Trophoblast cell (in vitro differentiated cells and primary cell): ENCODE data around the gene GNAL.

Source experiments
- DNase-seq, 2 donors: peaks; one replicate each; pipeline ENCODE4 v3.0.0-alpha.2; 2016
- H2AFZ ChIP-seq: 2 replicates; pipeline ENCODE4 v1.6.1; 2013; ENCODE audit warnings: low read length, moderate library complexity, mild to moderate bottlenecking; ENCODE audit not compliant: insufficient read depth, poor library complexity
- H2AK5ac ChIP-seq: 2 replicates; pipeline ENCODE4 v1.6.1; 2013; ENCODE audit warnings: mild to moderate bottlenecking, low read length
- H2BK120ac ChIP-seq: 2 replicates; pipeline ENCODE4 v1.6.1; 2013; ENCODE audit warnings: low read length, mild to moderate bottlenecking, moderate library complexity; ENCODE audit not compliant: insufficient read depth, poor library complexity
- H2BK12ac ChIP-seq: 2 replicates; pipeline ENCODE4 v1.6.1; 2013; ENCODE audit warnings: mild to moderate bottlenecking, low read length, moderate library complexity
- H2BK5ac ChIP-seq: 2 replicates; pipeline ENCODE4 v1.6.1; 2013; ENCODE audit warnings: low read length, low read depth, moderate library complexity, mild to moderate bottlenecking; ENCODE audit not compliant: poor library complexity
- H3K14ac ChIP-seq: 2 replicates; pipeline ENCODE4 v1.6.1; 2013; ENCODE audit warnings: mild to moderate bottlenecking, low read length
- H3K18ac ChIP-seq: 2 replicates; pipeline ENCODE4 v1.6.1; 2013; ENCODE audit warnings: mild to moderate bottlenecking, low read length
- H3K23ac ChIP-seq: 2 replicates; pipeline ENCODE4 v1.6.1; 2013; ENCODE audit warnings: low read length
- H3K27ac ChIP-seq: 2 replicates; pipeline ENCODE4 v1.5.1; 2013; ENCODE audit warnings: low read depth, mild to moderate bottlenecking, inconsistent platforms, low read length, moderate library complexity
- H3K27me3 ChIP-seq: 2 replicates; pipeline ENCODE4 v1.6.1; 2013; ENCODE audit warnings: inconsistent platforms, mild to moderate bottlenecking, low read length, moderate library complexity; ENCODE audit not compliant: insufficient read depth
- H3K36me3 ChIP-seq, 2 experiments: 1 replicate in 1 of 2; 2 replicates in 1 of 2; pipeline ENCODE4 v1.6.1; 2013; ENCODE audit warnings: low read length in 2 of 2, mild to moderate bottlenecking in 2 of 2, moderate library complexity in 1 of 2; ENCODE audit not compliant: insufficient read depth in 2 of 2, control insufficient read depth in 1 of 2
- H3K4ac ChIP-seq: 2 replicates; pipeline ENCODE4 v1.6.1; 2013; ENCODE audit warnings: low read depth, mild to moderate bottlenecking, low read length, moderate library complexity
- H3K4me1 ChIP-seq, 2 experiments: 1 replicate in 1 of 2; 2 replicates in 1 of 2; pipeline ENCODE4 v1.6.1; 2013; ENCODE audit warnings: low read length in 2 of 2, mild to moderate bottlenecking in 2 of 2, moderate library complexity in 1 of 2; ENCODE audit not compliant: insufficient read depth in 2 of 2, control insufficient read depth in 1 of 2
- H3K4me2 ChIP-seq: 2 replicates; pipeline ENCODE4 v1.6.1; 2013; ENCODE audit warnings: inconsistent platforms, mild to moderate bottlenecking, low read length, moderate library complexity
- H3K4me3 ChIP-seq: 2 replicates; pipeline ENCODE4 v1.5.1; 2013; ENCODE audit warnings: mild to moderate bottlenecking, low read depth, low read length, inconsistent platforms
- H3K79me1 ChIP-seq: one replicate; pipeline ENCODE4 v1.6.1; 2013; ENCODE audit warnings: low read length
- H3K79me2 ChIP-seq: 2 replicates; pipeline ENCODE4 v1.6.1; 2013; ENCODE audit warnings: low read length, mild to moderate bottlenecking; ENCODE audit not compliant: control insufficient read depth, insufficient read depth, poor library complexity
- H3K9ac ChIP-seq: 2 replicates; pipeline ENCODE4 v1.6.1; 2013; ENCODE audit warnings: mild to moderate bottlenecking, low read length
- H3K9me3 ChIP-seq: 2 replicates; pipeline ENCODE4 v1.6.1; 2013; ENCODE audit warnings: low read depth, mild to moderate bottlenecking, control low read depth, inconsistent platforms, low read length; ENCODE audit not compliant: insufficient read depth
- H4K12ac ChIP-seq: 2 replicates; pipeline ENCODE4 v1.6.1; 2013; ENCODE audit warnings: low read depth, mild to moderate bottlenecking, low read length, moderate library complexity
- H4K8ac ChIP-seq: 2 replicates; pipeline ENCODE4 v1.6.1; 2013; ENCODE audit warnings: low read depth, mild to moderate bottlenecking, low read length, moderate library complexity
- H4K91ac ChIP-seq: one replicate; pipeline ENCODE4 v1.6.1; 2013; ENCODE audit warnings: low read depth, mild to moderate bottlenecking, low read length, moderate library complexity
- WGBS: extraction: QIAGEN DNeasy Blood & Tissue Kit; methylation state at CpG from one replicate; pipeline ENCODE4 v1.1.7; 2013; ENCODE audit warnings: missing lambda C conversion rate; ENCODE audit not compliant: insufficient read length, insufficient coverage; ENCODE audit errors: extremely low coverage; 5-methylcytosine and 5-hydroxymethylcytosine counted together

GNAL gene

GRCh38 chr18:11874676-11875075 is 185.6 kb downstream of the GNAL start:
- Histone ChIP-seq H3K79me2 (no peaks in the 10 kb centered on the region), H3K4ac (no peak overlapping the region), H3K27me3 (no peaks in the 10 kb centered on the region)

DNA sequence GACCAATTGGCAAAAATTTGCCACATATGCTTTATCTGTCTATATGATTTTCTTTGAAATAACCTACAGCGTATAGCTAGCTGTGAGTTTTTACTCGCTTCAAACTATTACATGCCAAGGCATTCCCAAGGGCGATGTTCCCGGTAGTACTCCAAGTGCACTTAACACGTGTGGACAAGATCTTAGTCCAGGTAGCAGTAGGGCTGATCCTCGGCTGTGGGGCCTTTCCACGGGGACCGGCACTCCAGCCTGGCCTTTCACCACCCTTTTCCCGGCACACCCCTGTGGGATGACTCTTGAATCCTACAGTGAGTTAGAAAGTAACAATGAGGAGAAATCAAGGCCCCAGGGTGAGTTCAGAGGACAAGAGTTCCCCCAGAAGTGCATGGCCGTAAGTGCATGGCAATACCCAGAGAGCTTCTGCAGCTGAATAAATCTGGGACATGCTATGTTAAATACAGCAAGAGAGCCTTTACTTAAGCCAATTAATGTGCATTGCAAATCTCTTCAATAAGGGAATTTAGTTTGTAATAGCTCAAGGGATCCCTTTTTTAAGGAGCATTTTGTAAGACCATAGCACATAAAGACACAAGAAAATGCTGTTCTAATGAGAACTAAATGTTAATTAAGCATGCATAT is 188.6 kb downstream of the GNAL start:
- no peak for DNase-seq
- no peak overlapping the region for H3K14ac ChIP-seq
- H2BK120ac ChIP-seq = no peak overlapping the region
- WGBS = no CpG with 5 or more reads among the region's 10 CpGs
- H3K79me2 ChIP-seq = no peaks in the 10 kb centered on the region
- H3K9ac ChIP-seq = no peak overlapping the region
- no peak overlapping the region for H4K12ac ChIP-seq
- H3K27me3 ChIP-seq = no peaks in the 10 kb centered on the region
- H4K91ac ChIP-seq = no peak overlapping the region
- H3K27ac ChIP-seq = no peak overlapping the region
- no peak overlapping the region for H2BK12ac ChIP-seq
- no peak overlapping the region for H3K23ac ChIP-seq
- H3K9me3 ChIP-seq = peaks cover 1% of the 10 kb centered on the region
- no peak overlapping the region for H3K18ac ChIP-seq
- H2BK5ac ChIP-seq = no peak overlapping the region
- no peaks in the 10 kb centered on the region for H3K79me1 ChIP-seq
- no peaks in the 10 kb centered on the region for H3K36me3 ChIP-seq
- H3K4ac ChIP-seq = no peak overlapping the region
- no peaks in the 10 kb centered on the region for H3K4me1 ChIP-seq
- no peak overlapping the region for H4K8ac ChIP-seq
- H2AK5ac ChIP-seq = no peak overlapping the region
- no peak overlapping the region for H2AFZ ChIP-seq
- no peak overlapping the region for H3K4me3 ChIP-seq
- H3K4me2 ChIP-seq = no peak overlapping the region

More at GRCh38 chr18:11874676-11875075, 185.6 kb downstream of the GNAL start:
- Histone ChIP-seq H3K4me3 (no peak overlapping the region), H4K12ac (no peak overlapping the region), H4K8ac (no peak overlapping the region), H2BK5ac (no peak overlapping the region), H2AFZ (no peak overlapping the region), H3K9ac (no peak overlapping the region), H3K23ac (no peak overlapping the region), H2BK12ac (no peak overlapping the region), H3K79me1 (no peaks in the 10 kb centered on the region), H4K91ac (no peak overlapping the region), H2AK5ac (no peak overlapping the region), H3K14ac (no peak overlapping the region), H3K27ac (no peak overlapping the region), H3K18ac (no peak overlapping the region), H3K9me3 (peaks cover 1% of the 10 kb centered on the region), H3K4me2 (no peak overlapping the region), H3K36me3 (no peaks in the 10 kb centered on the region), H2BK120ac (no peak overlapping the region), H3K4me1 (no peaks in the 10 kb centered on the region)
- DNase-seq = no peak
- WGBS = no CpG with 5 or more reads among the region's 8 CpGs

DNA sequence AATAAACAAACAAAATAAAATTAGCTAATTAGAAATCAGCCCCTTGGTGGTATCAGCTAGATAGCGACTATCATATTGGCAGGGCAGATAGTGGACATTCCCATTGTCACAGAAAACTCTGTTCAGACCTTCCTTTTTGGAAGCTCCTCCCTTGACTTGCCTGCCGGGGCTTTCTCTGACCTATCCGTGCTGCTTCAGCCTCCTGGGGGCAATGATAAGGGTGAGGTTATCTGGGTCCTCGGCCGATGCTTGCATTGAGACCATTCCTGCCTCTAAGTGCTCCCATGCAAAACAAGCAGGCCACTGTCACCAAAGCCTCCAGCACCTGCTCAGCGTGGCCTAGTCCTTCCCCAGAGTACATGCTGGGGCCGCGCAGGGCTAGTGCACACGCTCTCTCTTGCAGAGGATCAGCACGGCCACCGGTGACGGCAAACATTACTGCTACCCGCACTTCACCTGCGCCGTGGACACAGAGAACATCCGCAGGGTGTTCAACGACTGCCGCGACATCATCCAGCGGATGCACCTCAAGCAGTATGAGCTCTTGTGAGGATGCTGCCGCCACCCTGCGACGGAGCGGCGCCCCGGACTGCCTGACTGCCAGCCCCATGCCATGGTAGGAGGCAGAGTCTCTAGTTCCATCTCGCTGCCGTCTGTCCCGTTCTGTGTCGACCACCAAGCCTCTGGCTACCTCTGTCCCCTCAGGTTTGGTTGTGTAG is 191.7 kb downstream of the GNAL start:
- Histone ChIP-seq H3K9ac (no peak overlapping the region), H3K79me2 (no peaks in the 10 kb centered on the region), H3K14ac (no peak overlapping the region), H2BK120ac (no peak overlapping the region), H3K36me3 (peaks cover 3 to 8% of the 10 kb centered on the region in 2 experiments), H3K27me3 (no peaks in the 10 kb centered on the region), H2BK5ac (no peak overlapping the region), H3K4me2 (no peak overlapping the region), H3K4me3 (no peak overlapping the region), H3K27ac (no peak overlapping the region), H3K79me1 (no peaks in the 10 kb centered on the region), H2AK5ac (no peak overlapping the region), H4K8ac (no peak overlapping the region), H2BK12ac (no peak overlapping the region), H4K91ac (no peak overlapping the region), H3K4me1 (no peaks in the 10 kb centered on the region), H3K23ac (no peak overlapping the region), H4K12ac (no peak overlapping the region), H3K4ac (no peak overlapping the region), H3K18ac (no peak overlapping the region), H2AFZ (no peak overlapping the region), H3K9me3 (no peaks in the 10 kb centered on the region)
- no CpG with 5 or more reads among the region's 30 CpGs for WGBS
- DNase-seq = no peak

DNA sequence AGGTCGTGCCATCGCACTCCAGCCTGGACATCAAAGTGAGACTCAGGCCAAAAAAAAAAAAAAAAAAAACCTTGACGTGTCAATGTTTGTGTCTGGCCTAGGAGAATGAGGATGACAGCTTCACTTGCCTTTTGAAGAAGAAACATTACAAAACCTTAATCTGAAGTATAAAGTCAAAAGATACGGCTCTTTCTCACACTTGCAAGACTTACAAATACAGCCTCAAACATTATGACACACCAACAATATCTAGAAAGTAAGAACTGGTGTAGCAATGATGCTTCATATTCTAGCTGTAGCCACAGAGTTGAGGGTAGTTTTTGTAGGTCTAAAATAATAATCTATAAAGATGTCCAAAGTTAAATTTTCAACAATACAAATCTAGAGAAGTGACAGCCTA is 193.6 kb downstream of the GNAL start:
- Histone ChIP-seq H3K36me3 (peaks cover 7 to 13% of the 10 kb centered on the region in 2 experiments), H4K8ac (no peak overlapping the region), H2AFZ (no peak overlapping the region), H3K23ac (no peak overlapping the region), H3K27me3 (no peaks in the 10 kb centered on the region), H3K9me3 (peaks cover 2% of the 10 kb centered on the region), H3K27ac (no peak overlapping the region), H2BK120ac (no peak overlapping the region), H3K9ac (no peak overlapping the region), H2AK5ac (no peak overlapping the region), H3K4ac (no peak overlapping the region), H3K4me2 (no peak overlapping the region), H4K91ac (no peak overlapping the region), H3K18ac (no peak overlapping the region), H2BK5ac (no peak overlapping the region), H3K79me1 (no peaks in the 10 kb centered on the region), H3K4me1 (peaks cover 2 to 3% of the 10 kb centered on the region in 2 experiments), H4K12ac (no peak overlapping the region), H3K14ac (no peak overlapping the region), H2BK12ac (no peak overlapping the region), H3K79me2 (no peaks in the 10 kb centered on the region), H3K4me3 (no peak overlapping the region)
- no CpG with 5 or more reads among the region's 4 CpGs for WGBS
- DNase-seq = no peak
